Astrocyte of the spinal cord (primary cell): Measurements from ENCODE around the gene INO80C.
"Not testable (repeated sequence)": the region's sequence is repeated elsewhere in the genome, so short reads cannot be mapped to it uniquely, and the experiment has no call there.

Experiments
- DNase-seq: peaks from one replicate; pipeline ENCODE4 v3.0.0; 2011; ENCODE audit warnings: low read depth, low spot score
- H3K4me3 ChIP-seq: 2 replicates; pipeline ENCODE4 v1.5.1; 2011; ENCODE audit warnings: low read depth, mild to moderate bottlenecking, low read length, moderate library complexity
- CTCF ChIP-seq: IDR thresholded peaks from 2 replicates; pipeline ENCODE4 v1.5.1; 2012; ENCODE audit warnings: low read depth, mild to moderate bottlenecking, low read length, inconsistent platforms
- in situ Hi-C: cut with HindIII; loops from 2 replicates; pipeline ENCODE4 v1.10.0; 2017; ENCODE audit warnings: low sequenced_read_pairs

The INO80C gene

GRCh38 chr18:35458677-35459441 is 38.9 kb downstream of the INO80C start:
- TF ChIP-seq CTCF = no peak
- in situ Hi-C loops = no loop called here
- DNase-seq = peak; percentile 76

GRCh38 chr18:35458271-35458670 is 39.5 kb downstream of the INO80C start:
- in situ Hi-C loops = no loop called here
- no peak for TF ChIP-seq CTCF
- peak; percentile 32 for DNase-seq
- H3K4me3 ChIP-seq = no peak overlapping the region

More at GRCh38 chr18:35458677-35459441, 38.9 kb downstream of the INO80C start:
- H3K4me3 ChIP-seq = no peak overlapping the region

GRCh38 chr18:35457140-35457704 is 40.5 kb downstream of the INO80C start:
- no peak for DNase-seq
- TF ChIP-seq CTCF = no peak
- in situ Hi-C loops = no loop called here
- no peak overlapping the region for H3K4me3 ChIP-seq

GRCh38 chr18:35455926-35456763 is 41.6 kb downstream of the INO80C start:
- H3K4me3 ChIP-seq = no peak overlapping the region
- TF ChIP-seq CTCF = no peak
- DNase-seq = peak; percentile 71
- in situ Hi-C loops = no loop called here

- TF ChIP-seq CTCF = no peak
- in situ Hi-C loops = no loop called here
- no peak for DNase-seq
- H3K4me3 ChIP-seq = no peak overlapping the region
These were observed 43.0 kb downstream of the INO80C start for GRCh38 chr18:35454803-35455202.

DNA sequence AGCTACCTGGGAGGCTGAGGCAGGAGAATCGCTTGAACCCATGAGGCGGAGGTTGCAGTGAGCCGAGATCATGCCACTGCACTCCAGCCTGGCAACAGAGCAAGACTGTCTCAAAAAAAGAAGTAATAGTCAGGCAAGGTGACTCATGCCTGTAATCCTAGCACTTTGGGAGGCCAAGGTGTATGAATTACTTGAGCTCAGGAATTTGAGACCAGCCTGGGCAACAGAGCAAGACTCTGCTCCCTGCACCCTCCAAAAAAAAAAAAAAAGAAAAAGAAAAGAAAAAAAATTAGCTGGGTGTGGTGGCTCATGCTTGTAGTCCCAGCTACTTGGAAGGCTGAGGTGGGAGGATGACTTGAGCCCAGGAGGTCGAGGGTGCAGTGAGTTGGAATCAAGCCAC is 44.7 kb downstream of the INO80C start:
- H3K4me3 ChIP-seq, DNase-seq, in situ Hi-C loops: not testable (repeated sequence)
